ENCODE results near the gene ARHGEF40. TPM values are rescaled to one million over a fixed set of nuclear protein-coding genes. Genes with fewer than 3 reads are reported as not detected.

The ARHGEF40 gene
- total RNA-seq, 4 donors from 2014 or later = 32.3 to 109 (median 46.9) TPM

- TF ChIP-seq, protein P1, sequence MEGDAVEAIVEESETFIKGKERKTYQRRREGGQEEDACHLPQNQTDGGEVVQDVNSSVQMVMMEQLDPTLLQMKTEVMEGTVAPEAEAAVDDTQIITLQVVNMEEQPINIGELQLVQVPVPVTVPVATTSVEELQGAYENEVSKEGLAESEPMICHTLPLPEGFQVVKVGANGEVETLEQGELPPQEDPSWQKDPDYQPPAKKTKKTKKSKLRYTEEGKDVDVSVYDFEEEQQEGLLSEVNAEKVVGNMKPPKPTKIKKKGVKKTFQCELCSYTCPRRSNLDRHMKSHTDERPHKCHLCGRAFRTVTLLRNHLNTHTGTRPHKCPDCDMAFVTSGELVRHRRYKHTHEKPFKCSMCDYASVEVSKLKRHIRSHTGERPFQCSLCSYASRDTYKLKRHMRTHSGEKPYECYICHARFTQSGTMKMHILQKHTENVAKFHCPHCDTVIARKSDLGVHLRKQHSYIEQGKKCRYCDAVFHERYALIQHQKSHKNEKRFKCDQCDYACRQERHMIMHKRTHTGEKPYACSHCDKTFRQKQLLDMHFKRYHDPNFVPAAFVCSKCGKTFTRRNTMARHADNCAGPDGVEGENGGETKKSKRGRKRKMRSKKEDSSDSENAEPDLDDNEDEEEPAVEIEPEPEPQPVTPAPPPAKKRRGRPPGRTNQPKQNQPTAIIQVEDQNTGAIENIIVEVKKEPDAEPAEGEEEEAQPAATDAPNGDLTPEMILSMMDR (IDR thresholded peaks at IDR 0.05; ENCODE audit: low read depth) = no peak
Observed at GRCh38 chr14:21049271-21049673, 20.8 kb upstream of the ARHGEF40 start.

- TF ChIP-seq, protein P1 (IDR thresholded peaks at IDR 0.05; ENCODE audit: low read depth) = no peak
Observed at GRCh38 chr14:21050597-21050996, 19.5 kb upstream of the ARHGEF40 start.

GRCh38 chr14:21053184-21054122 is 16.7 kb upstream of the ARHGEF40 start:
- TF ChIP-seq, protein P1 (IDR thresholded peaks at IDR 0.05; ENCODE audit: low read depth) = no peak

DNA sequence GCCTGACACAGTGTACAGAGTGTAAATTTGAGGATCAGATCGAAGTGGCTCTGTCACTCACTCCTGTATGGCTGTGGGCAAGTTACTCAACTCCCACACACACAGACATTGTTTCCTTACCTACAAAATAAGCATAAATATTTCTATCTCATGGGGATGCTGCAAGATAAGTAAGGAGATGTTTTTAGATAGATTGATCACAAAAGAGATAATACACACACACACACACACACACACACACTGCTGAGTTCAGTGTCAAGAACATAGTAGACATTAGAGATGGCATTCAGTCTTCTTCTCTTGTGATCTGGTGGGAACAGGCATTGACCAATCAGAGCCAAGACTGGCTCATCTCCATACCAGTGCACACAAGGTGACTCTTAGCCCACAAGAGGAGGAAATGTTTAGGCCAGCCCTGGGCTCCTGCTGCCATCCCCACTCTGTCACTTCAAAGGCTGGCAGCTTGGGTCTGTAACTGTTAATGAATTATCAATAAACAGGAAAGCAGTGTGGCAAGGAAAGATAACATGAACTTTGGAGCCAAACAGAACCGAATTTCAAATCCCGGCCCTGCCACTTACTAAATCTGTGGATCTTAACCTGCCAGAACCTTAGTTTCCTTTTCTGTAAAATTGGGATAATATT is 15.9 kb upstream of the ARHGEF40 start:
- TF ChIP-seq, protein P1 (IDR thresholded peaks at IDR 0.05; ENCODE audit: low read depth) = no peak

DNA sequence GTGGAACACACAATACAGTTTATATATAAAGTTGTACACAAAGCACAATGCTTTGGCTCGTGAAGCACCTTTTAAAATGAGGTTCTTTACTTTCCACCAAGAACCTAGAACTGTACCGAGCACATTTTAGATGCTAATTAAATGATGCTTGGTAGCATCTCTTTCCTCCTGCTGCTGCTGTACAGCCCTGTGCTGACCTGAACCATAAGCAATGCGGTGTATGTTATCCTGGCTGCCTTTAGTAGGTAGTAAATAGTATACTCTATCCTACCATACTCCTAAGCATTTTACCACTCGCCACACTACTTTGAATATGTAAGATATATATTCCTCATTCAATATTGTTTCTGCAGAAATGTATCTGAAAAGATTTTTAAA is 15.3 kb upstream of the ARHGEF40 start:
- TF ChIP-seq, protein P1 (IDR thresholded peaks at IDR 0.05; ENCODE audit: low read depth) = no peak

DNA sequence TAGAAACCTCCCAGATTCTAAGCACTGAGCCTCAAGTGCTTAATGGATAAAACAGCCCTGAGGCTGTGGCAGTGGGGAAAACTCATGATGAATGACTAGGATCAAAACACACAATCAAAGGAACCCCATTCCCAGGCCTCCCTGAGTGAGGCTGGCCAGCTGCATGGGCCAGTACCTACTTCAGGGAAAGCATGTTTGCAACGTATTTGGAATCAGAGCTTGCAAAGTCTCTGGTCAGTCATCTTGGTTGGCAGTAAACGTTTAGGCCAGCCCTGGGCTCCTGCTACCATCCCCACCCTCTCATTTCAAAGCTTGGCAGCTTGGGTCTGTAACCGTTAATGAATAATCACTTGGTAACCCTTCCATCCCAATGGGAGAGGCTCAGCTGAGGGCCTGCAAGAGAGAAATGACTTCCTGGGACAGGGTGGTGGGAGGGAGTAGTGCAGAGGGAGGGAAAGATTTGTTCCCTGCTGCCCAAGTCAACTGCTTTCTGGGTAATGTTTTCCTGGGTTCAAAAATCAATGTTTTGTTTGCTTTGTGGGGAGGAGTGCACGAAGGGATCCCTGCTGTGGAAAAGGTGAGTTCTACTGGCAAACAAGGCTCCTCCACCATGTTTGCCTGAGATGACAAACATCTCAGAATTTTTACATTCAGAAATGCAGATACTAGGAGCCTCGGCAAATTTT is 14.5 kb upstream of the ARHGEF40 start:
- TF ChIP-seq, protein P1 (IDR thresholded peaks at IDR 0.05; ENCODE audit: low read depth) = no peak

All from subcutaneous adipose tissue (tissue), 4 donors.